GM21717 (cell line): ENCODE data around the gene PTPRD.

Experiments
- ATAC-seq: cut with Tn5 transposase; IDR thresholded peaks from one replicate; pipeline ENCODE4 v1.9.1; 2021; ENCODE audit warnings: mild to moderate bottlenecking, moderate library complexity; ENCODE audit not compliant: unreplicated experiment

Gene PTPRD

DNA sequence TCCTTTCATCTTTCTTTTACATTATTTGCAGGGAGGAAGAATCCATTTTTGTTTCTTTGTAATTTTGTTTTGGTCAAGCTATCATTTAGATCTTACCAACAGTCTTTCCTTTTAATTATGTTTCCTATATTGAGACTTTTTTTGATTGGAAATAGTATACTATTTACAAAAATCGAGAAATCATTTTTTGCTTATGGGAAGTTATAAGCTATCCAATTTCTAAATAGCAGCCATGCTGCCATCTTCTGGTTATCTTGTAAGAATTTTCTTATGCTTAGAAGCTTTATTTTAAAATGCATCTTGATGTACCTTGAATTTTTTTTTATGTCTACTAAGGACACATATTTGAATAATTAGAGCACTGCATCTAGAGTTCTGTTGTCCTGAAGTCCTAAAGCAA, 821.2 kb downstream of the PTPRD start:
- no peak for ATAC-seq

- no peak for ATAC-seq
Observed at GRCh38 chr9:9790216-9790872, 822.5 kb downstream of the PTPRD start.

DNA sequence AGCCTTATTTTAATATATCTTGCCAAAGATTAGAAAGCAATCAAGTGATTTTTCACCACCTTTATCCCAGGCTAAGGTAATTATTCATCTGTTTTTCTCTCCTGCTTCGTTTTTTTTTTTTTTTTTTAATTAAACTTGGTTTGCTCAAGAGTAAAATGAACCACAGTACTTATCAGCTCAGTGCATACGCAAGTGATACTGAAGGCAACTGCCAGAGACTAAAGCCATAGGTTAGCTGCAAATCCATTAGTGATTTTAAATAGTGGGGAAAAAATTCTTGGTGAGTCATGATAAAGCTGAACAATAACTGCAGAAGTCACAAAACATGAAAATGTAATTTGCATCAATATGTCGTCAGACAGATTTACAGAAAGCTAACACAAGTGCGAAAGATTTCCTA, 829.1 kb downstream of the PTPRD start:
- no peak for ATAC-seq

GRCh38 chr9:9783211-9783610, 829.6 kb downstream of the PTPRD start:
- ATAC-seq = no peak

- no peak for ATAC-seq
Observed at GRCh38 chr9:9778293-9778692, 834.5 kb downstream of the PTPRD start.

GRCh38 chr9:9774471-9774870, 838.3 kb downstream of the PTPRD start:
- no peak for ATAC-seq

- no peak for ATAC-seq
Observed at GRCh38 chr9:9771314-9771713, 841.5 kb downstream of the PTPRD start.

GRCh38 chr9:9764821-9765220, 848.0 kb downstream of the PTPRD start:
- ATAC-seq = no peak

DNA sequence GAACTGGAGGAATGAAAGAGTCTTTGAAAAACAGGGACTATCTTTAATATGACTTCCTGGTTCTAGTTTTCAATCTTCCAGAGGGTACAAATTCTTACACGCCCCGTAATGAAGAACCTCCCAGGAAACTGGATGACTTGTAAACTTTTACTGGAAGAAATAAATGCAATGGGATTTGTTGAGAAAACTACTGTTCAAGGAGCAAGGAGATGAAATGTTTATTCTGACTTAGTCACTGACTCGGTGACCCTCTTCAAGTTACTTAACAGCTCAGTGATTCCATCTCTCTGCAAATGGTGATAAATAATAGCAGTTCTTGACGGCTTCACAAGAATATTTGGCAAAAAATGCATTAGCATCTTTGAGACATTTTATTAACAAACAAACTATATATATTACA, 858.6 kb downstream of the PTPRD start:
- no peak for ATAC-seq

GRCh38 chr9:9753266-9753665, 859.5 kb downstream of the PTPRD start:
- ATAC-seq = no peak

DNA sequence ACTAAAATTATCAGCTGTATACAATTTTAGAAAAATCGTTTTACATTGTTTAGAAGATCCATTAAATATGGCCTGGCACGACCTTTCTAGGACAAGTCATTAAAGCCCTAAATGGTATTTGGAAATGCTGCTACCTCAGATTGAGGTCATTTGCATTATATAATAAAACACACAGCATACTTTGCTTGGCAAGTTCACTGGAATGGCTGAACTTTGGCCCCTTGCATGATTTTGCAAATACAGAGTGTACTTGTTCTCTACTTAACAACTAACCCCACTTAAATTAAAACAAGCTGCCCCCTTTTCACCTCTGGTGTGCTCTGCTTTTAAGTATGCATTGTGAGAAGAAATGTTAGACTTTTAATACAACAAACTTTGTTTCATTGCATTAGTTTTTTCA, 860.1 kb downstream of the PTPRD start:
- no peak for ATAC-seq

DNA sequence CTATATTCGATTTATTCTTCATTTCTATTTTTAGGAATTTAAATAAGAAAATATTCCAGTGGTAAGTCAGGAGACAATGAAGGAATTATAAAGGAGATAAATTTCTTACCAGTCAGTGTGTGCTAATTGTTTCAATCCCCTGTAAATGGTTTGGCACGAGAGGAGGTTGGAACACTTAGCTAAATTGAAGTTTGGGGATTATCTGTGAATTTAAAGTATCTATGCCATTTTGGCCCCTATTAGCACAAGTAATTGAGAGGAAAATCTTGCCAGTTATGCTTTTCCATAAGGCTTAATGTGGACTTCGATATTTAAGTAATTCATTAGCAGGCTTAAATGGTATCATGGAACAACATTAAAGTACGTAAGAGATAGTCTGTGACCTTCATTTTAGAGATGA, 860.8 kb downstream of the PTPRD start:
- ATAC-seq = no peak

GRCh38 chr9:9750719-9751118, 862.1 kb downstream of the PTPRD start:
- no peak for ATAC-seq

- no peak for ATAC-seq
Observed at GRCh38 chr9:9749591-9749990, 863.2 kb downstream of the PTPRD start.

- no peak for ATAC-seq
Observed at GRCh38 chr9:9747787-9748186, 865.0 kb downstream of the PTPRD start.

GRCh38 chr9:9746826-9747225, 866.0 kb downstream of the PTPRD start:
- no peak for ATAC-seq

- no peak for ATAC-seq
Observed at GRCh38 chr9:9743822-9744221, 869.0 kb downstream of the PTPRD start.

GRCh38 chr9:9730174-9730573, 882.6 kb downstream of the PTPRD start:
- ATAC-seq = no peak

GRCh38 chr9:9729082-9729481, 883.7 kb downstream of the PTPRD start:
- no peak for ATAC-seq

DNA sequence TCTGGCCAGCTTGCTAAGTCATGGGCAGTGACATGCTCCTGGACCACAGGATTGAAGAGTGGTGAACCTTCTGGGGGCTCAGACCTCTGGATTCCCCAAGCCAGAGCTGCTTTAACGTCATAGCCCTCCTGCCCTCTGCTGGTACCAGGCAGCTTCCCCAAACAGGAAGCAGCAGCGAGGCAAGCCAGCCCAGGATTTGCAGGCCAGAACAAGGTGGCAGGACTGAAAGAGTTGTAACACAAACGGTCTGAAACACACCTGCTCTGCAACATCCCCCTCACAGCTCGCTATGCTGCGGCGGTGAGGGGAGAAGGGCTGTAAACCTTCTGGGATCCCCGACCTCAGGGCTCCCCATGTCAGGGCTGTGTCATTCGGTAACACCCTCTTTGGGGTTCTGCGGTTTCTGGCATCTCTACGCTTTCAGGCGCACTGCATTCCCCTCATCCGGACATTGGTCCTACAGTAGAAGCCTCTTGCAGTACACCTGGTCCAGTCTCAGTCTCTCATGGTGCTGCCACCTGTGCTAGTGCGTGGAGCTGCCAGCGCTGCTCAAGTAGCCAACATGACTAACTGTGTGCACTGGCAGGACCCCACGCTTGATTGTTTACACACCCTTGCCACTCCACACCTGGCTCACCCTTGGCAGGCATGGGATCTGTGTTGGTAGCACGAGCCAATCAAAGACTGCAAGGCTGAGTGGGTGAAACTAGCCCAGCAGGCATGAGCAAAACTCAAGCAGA, 893.3 kb downstream of the PTPRD start:
- no peak for ATAC-seq

DNA sequence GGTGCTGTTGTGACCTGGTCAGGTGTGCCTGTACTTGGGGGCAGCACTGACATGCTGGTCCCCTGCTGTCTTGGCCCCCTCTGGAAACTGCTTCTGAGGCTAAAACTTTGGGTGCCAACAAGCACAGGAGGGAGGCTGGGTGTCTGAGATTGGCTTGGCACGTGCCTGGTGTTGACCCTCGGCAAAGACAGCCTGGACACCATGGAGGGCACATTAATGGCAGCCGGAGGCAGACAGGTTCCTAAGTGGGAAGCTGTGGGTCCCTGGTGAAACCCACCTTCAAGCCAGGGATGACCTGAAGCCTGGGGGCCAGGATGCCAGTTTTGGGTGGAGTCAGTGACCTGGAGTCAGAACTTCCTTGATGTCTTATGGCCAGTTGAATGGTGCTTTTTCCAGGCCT, 894.1 kb downstream of the PTPRD start:
- no peak for ATAC-seq

GRCh38 chr9:9679433-9679832, 933.4 kb downstream of the PTPRD start:
- no peak for ATAC-seq

GRCh38 chr9:9674461-9674860, 938.3 kb downstream of the PTPRD start:
- ATAC-seq = no peak
